Sciatic nerve (tissue), 2 donors: ENCODE results near the gene ATP2A1. TPM values are rescaled to one million over a fixed set of nuclear protein-coding genes. Genes with fewer than 3 reads are reported as not detected.
"Not testable (repeated sequence)": the region's sequence is repeated elsewhere in the genome, so short reads cannot be mapped to it uniquely, and the experiment has no call there.

Experiments
- ATAC-seq: fragments of 200-7000 bp; cut with Tn5 transposase; one replicate; pipeline ENCODE4 v1.9.1; 2020; ENCODE audit warnings: mild to moderate bottlenecking, moderate library complexity
- DNase-seq: peaks from one replicate; pipeline ENCODE4 v3.0.0-alpha.2; 2020; ENCODE audit warnings: low spot score
- intact Hi-C: fragments of 100-400 bp; cut with DNase I; formaldehyde crosslinking; loops from one replicate; pipeline ENCODE4 v1.14.2; 2022
- total RNA-seq: library from RNA; stranded (reverse); fragmentation: NEBNext Ultra II Directional; extraction: Animal tissue kit (Norgen Biotek cat#: 25700); gene quantifications from one replicate; pipeline ENCODE4 v1.2.1, GENCODE V29; 2021
- donor health status: DM: no; HTN: no; CAD: no.
- donor health status: DM: no; HTN: no; CAD: no.

ATP2A1 gene
- total RNA-seq, 1 donor from 2014 or later = 0.89 TPM

DNA sequence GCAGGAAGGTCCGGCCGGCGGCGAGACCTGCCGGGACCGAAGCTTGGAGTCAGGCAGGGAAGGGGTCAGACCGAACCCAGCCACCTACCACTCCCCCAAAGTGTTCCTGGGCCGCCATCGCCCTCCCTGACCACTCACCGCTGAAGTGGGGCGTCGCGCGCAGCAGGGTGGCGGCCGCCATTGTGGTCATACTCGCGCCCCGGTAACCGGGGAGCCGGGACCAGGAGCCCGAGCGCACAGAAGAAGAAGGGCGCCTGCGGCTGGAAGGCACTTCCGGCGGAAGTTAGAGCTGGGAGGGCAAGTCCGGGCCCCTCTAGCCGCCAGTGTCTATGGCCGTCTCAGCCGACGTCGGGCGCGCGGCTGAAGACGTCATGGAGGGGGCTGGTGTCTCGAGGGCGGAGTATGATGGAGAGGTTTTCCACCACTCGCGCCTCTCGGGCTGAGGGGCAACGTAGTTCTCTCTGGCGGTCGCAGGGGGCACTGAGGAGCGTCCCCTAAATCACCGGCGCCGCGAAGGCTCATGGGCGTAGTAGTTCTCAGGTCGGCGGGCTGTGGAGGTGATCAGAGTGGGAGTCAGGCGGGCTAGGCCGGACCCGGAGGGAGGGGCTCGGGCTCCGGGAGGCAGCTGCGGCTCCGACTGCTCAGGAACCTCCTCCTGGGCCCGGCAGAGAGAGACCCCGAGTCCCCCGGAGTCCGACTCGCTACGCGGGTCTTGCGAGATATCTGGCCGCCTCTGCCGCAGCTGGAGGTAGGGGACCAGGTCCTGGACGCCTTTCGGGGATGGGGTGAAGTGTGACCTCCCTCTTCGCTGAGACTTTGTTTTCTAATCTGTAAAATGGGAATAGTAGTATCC lies 32.0 kb upstream of the ATP2A1 start, which contains the start of gene TUFM:
TSS of gene TUFM (minus strand) at position 269 of the 853 bp plus-strand sequence. CDS start at position 190, 79 bp downstream.
- DNase-seq (peak; percentile 98), ATAC-seq (peak; percentile 99)
- intact Hi-C loops = loop anchor here (10.0 kb wide), 1 partner anchor 98 kb away; no protein-coding TSS in a partner anchor

GRCh38 chr16:28846933-28847273 lies 31.4 kb upstream of the ATP2A1 start:
- DNase-seq = no peak
- ATAC-seq = peak; percentile 37
- intact Hi-C loops = loop anchor here (10.0 kb wide), 1 partner anchor 98 kb away; no protein-coding TSS in a partner anchor

GRCh38 chr16:28858421-28858820 lies 19.9 kb upstream of the ATP2A1 start:
- intact Hi-C loops = no loop called here
- DNase-seq (no peak), ATAC-seq (no peak)

DNA sequence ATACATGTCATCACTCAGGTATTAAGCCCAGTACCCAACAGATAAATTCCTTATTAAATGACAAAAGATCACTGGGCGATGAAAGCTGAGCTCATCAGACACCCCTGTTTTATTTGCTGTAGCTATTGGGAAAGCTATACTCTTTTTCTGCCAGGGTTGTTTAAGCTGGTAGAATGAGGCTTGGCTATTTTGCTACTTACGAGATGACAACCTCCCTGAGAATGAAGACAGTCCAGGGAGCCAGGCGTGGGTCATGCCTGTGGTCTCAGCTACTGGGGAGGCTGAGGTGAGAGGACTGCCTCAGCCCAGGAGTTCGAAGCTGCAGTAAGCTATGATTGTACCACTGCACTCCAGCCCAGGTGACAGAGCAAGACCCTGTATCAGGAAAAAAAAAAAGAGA lies 19.0 kb upstream of the ATP2A1 start:
- ATAC-seq (no peak), DNase-seq (no peak)
- intact Hi-C loops = no loop called here

- intact Hi-C loops = no loop called here
- ATAC-seq (peak; percentile 4), DNase-seq (no peak)
These were observed 14.1 kb upstream of the ATP2A1 start for GRCh38 chr16:28863929-28864793.

DNA sequence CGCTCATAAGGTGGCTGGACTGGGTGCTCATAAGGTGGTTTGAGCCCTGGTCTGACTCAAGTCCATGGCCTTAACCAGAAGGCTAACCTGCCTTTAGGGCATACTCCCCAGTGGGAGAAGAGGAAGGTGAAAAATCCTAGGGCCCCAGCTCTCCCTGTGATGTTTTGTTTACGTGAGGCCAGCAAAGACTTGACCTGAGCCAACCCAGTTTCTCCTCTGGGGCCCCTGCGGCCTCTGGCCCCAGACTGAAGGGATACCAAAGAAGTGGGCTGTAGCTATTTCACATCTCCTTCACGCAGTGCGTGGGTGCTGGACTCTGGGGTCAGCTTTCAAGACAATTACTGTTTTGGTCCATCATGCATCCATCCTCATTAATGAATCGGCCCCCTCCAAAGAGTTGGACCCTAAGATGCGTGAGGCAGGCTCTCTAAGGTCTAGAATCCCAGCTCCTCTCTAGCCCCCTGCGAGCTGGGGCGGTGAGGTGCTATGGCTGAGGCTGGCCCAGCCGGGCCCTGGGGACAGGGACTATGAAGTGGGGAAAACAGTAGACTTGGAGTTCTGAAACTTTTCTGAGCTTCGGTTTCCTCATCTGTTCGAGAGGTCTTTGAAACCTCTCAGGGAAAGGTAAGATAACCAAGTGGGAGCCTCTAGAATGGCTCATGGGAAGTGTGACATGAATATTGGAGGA lies 13.1 kb upstream of the ATP2A1 start:
- no peak for DNase-seq
- no peak for ATAC-seq
- intact Hi-C loops = no loop called here

- intact Hi-C loops = no loop called here
- no peak for DNase-seq
- no peak for ATAC-seq
These were observed 12.4 kb upstream of the ATP2A1 start for GRCh38 chr16:28865722-28866453.

DNA sequence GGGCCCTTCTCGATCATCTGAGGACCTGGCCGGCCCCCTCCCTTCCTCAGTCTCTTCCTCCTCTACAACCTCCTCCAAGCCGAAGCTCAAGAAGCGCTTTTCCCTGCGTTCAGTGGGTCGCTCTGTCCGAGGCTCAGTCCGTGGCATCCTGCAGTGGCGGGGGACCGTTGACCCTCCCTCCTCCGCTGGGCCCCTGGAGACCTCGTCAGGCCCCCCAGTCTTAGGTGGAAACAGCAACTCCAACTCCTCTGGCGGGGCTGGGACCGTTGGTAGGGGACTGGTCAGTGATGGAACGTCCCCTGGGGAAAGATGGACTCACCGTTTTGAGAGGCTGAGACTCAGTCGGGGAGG lies 11.9 kb upstream of the ATP2A1 start:
- intact Hi-C loops = no loop called here
- no peak for DNase-seq
- no peak for ATAC-seq

DNA sequence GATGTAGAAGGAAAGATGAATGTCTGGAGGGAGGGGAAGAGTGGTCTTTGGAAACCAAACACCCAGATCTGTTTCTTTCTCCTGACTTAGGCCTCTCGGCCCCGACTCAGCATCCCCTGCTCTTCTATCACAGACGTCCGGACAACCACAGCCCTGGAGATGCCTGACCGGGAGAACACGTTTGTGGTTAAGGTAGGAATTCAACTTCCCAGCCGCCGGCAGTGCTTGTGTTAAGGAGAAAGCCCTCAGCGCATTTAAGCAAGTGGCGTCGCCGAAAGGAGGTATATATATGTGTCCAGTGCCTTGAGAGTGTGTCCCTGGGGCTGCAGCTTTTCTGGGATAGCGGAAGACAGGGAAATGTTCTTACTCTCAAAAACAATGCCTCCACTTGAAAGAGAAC lies 11.0 kb upstream of the ATP2A1 start:
- DNase-seq = no peak
- no peak for ATAC-seq
- intact Hi-C loops = no loop called here

- intact Hi-C loops, DNase-seq, ATAC-seq: not testable (repeated sequence)
These were observed 10.6 kb upstream of the ATP2A1 start for GRCh38 chr16:28867646-28868045.

DNA sequence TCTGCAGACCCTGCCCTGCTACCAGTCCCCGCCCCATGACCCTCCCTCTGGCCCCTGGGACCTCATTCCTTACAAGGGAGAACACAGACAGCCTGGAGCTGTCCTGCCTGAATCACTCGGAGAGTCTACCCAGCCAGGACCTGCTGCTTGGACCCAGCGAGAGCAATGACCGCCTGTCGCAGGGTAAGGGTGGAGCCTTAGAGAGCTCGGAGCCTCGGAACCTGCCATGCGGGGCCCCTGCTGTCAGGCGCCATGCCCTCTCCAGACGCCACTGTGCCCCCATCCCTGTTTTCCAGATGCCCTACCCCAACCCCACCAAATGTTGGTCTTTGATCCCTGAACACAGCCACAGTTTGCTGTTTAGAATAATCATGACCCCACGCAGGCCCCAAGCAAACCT lies 9.1 kb upstream of the ATP2A1 start:
- intact Hi-C loops = no loop called here
- no peak for ATAC-seq
- no peak for DNase-seq

DNA sequence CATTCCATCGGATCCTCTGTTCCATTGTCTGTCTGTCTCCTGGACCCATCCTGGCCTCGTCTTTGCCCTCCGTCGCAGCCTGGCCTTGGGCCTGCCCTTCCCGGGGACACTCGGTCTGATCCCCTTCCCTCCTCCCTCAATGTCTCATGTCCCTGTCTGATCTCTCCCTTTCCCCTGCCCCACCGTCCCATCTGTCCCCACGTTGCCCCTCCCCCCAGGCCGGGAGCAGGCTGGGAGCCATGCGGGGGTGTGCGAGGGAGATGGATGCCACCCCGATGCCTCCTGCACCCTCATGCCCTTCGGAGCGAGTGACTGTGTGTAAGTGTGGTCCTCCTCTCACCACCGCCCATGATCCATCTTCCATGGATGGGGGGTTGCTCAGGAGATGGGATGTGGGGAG lies 5.3 kb upstream of the ATP2A1 start:
- DNase-seq = no peak
- no peak for ATAC-seq
- intact Hi-C loops = no loop called here

GRCh38 chr16:28873543-28874201 lies 4.6 kb upstream of the ATP2A1 start:
- intact Hi-C loops = no loop called here
- ATAC-seq = no peak
- DNase-seq = no peak

- intact Hi-C loops = no loop called here
- ATAC-seq (no peak), DNase-seq (no peak)
These were observed 3.9 kb upstream of the ATP2A1 start for GRCh38 chr16:28874406-28874805.

- intact Hi-C loops = no loop called here
- no peak for ATAC-seq
- DNase-seq = no peak
These were observed 2.9 kb upstream of the ATP2A1 start for GRCh38 chr16:28875134-28876018.

DNA sequence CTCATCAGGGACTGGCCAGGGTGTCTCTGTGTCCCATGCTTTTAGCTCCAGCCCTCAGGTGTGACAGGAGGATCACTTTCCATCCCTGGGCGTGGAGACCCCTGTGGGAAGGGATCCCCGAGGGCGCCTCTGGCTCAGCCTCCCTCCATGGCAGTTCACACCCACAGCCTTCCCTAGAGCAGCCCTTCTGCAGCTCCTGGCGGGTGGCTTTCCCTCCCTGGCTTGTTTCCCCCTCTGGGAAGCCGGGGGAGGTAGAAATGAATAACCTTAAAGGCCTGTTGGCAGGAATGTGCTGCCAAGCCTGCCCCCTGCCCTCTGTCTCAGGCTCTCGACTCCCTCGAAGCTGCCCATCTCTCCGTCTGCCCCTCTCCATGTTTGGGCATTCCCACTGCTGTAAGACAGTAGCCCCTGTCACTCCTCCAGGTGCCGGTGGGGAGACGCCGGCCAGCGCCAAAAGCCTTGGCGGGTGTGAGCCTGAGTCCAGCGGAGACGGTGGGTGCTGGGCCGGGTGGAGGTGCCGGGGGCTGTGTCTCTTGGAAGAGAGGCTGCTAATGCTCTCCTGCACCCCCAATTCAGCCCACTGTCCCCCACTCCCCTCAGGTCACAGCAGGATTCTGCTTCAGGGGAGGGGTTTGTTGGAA lies 2.1 kb upstream of the ATP2A1 start:
- intact Hi-C loops = no loop called here

More for the DNA sequence above, 2.1 kb upstream of the ATP2A1 start:
- no peak for ATAC-seq
- no peak for DNase-seq
